Heart right ventricle (tissue), 16 donors: ENCODE data around the gene PTPRN2. TPM values are rescaled to one million over a fixed set of nuclear protein-coding genes. Genes with fewer than 3 reads are reported as not detected.

Experiments
- ATAC-seq, 8 donors: fragments of 200-7000 bp; cut with Tn5 transposase; one replicate each; pipeline ENCODE4 v1.9.1; 2020; ENCODE audit warnings: mild to moderate bottlenecking in 8 of 8, moderate library complexity in 8 of 8, moderate number of reproducible peaks in 1 of 8
- DNase-seq, 2 donors: peaks; one replicate each; pipeline ENCODE4 v3.0.0-alpha.2; 2020
- H3K27ac ChIP-seq, 10 donors: fragments of 200-600 bp; sonication (generic) in 2 of 10; one replicate each; pipeline versions ENCODE4 v1.5.0 to v1.8.0; 2020 to 2022; ENCODE audit warnings: mild to moderate bottlenecking in 3 of 10
- H3K27me3 ChIP-seq, 7 donors: fragments of 200-600 bp; one replicate each; pipeline ENCODE4 v1.8.0; 2021 to 2022; ENCODE audit warnings: mild to moderate bottlenecking in 2 of 7
- H3K36me3 ChIP-seq, 9 donors: fragments of 200-600 bp; sonication (generic) in 1 of 9; one replicate each; pipeline versions ENCODE4 v1.5.0 to v1.8.0; 2020 to 2022; ENCODE audit warnings: mild to moderate bottlenecking in 2 of 9
- H3K4me1 ChIP-seq, 9 donors: fragments of 200-600 bp; sonication (generic) in 1 of 9; one replicate each; pipeline versions ENCODE4 v1.5.0 to v1.8.0; 2020 to 2022; ENCODE audit warnings: mild to moderate bottlenecking in 4 of 9
- H3K4me3 ChIP-seq, 10 donors: fragments of 200-600 bp; sonication (generic) in 2 of 10; one replicate each; pipeline versions ENCODE4 v1.5.0 to v1.8.0; 2020 to 2022; ENCODE audit warnings: mild to moderate bottlenecking in 7 of 10, moderate library complexity in 2 of 10
- H3K9me3 ChIP-seq, 11 donors: fragments of 200-600 bp in 10 of 11; sonication (generic) in 2 of 11; one replicate each; pipeline versions ENCODE4 v1.5.0 to v1.8.0; 2013 to 2022; ENCODE audit warnings: mild to moderate bottlenecking in 2 of 11, control low read depth in 1 of 11, moderate library complexity in 1 of 11
- CTCF ChIP-seq, 9 donors: fragments of 200-600 bp; sonication (generic) in 2 of 9; IDR thresholded peaks; one replicate each; pipeline versions ENCODE4 v1.5.0 to v1.8.0; 2021 to 2022; ENCODE audit warnings: antibody characterized with exemption in 9 of 9, mild to moderate bottlenecking in 5 of 9, moderate library complexity in 1 of 9
- WGBS, 2 donors: extraction: QIAGEN DNeasy Blood & Tissue Kit; methylation state at CpG; one replicate each; pipeline ENCODE4 v1.1.7; 2013; ENCODE audit warnings: inconsistent platforms in 1 of 2; 5-methylcytosine and 5-hydroxymethylcytosine counted together
- intact Hi-C, 10 donors: fragments of 100-400 bp; cut with DNase I; formaldehyde crosslinking; loops; one replicate each; pipeline versions ENCODE4 v1.11.1 to v1.14.2; 2022
- polyA plus RNA-seq, 2 donors: library from polyadenylated mRNA; stranded (reverse); fragments of 200-250 nt; gene quantifications; one replicate each; pipeline ENCODE4 v1.2.3, GENCODE V29; 2013
- total RNA-seq, 10 donors: library from RNA; stranded (reverse); fragmentation: NEBNext Ultra II Directional in 3 of 10; extraction: Animal tissue kit (Norgen Biotek cat#: 25700) in 3 of 10; gene quantifications; one replicate each; pipeline versions ENCODE4 v1.2.1 to v1.2.4, GENCODE V29; 2021 to 2023
- donor health status: Arrhythmogenic right ventricular cardiomyopathy.
- donor health status: ischemic (EF 13 %, LVEDD 7.1; RV severe dilation, severe dysfunction).
- donor health status: healthy with polysubstance abuse.
- donor health status: DM: no; HTN: yes; CAD: no.
- donor health status: DM: no; HTN: no; CAD: no.
- donor health status: ischemic (EF 25% LVEDD 6.9; RV normal size, moderate dysfunction).
- donor health status: ischemic (EF 25% LVEDD 5.7; RV mildly dilated, moderate dysfunction).
- donor health status: healthy.
- donor health status: DM: yes; HTN: yes; CAD: no.
- donor health status: Ischemic cardiomyopathy.
- donor health status: ischemic (EF 35%, LVEDD 5.7; RV mildly dilated, moderate dysfunction).
- donor health status: nonischemic (EF 11% LVEDD 7.7; RV severe dilation, severe dysfunction).
- donor health status: DM: yes; HTN: yes; CAD: no.
- donor health status: PGD.
- donor health status: ischemic (EF 29% LVEDD 5.4; RV normal size, mild dysfunction).
- donor health status: nonischemic (EF 23%, LVEDD 6.1; RV moderate dilation, normal function).

Gene PTPRN2
- total and polyA plus RNA-seq, 12 donors, result 0.82 to 1.8 (median 1.3) TPM

- 81 to 84% methylated on average over 27 of the region's 27 CpGs for WGBS, 2 donors
- H3K27me3 ChIP-seq, result peaks cover 0 to 6% (median 3%) of the 10 kb centered on the region in 7 donors
- H3K9me3 ChIP-seq, result peaks cover 0 to 8% (median 0%) of the 10 kb centered on the region in 11 donors
- H3K27ac ChIP-seq, result no peak overlapping the region
- H3K4me1 ChIP-seq, result no peaks in the 10 kb centered on the region
- no peaks in the 10 kb centered on the region for H3K36me3 ChIP-seq
- ATAC-seq (no peak), DNase-seq (no peak)
- no peak for TF ChIP-seq CTCF (IDR thresholded peaks at IDR 0.05)
- H3K4me3 ChIP-seq, result no peak overlapping the region
- intact Hi-C loops, result no loop called here
These were observed 326.0 kb downstream of the PTPRN2 start for GRCh38 chr7:158261362-158262235.

- DNase-seq (no peak), ATAC-seq (no peak)
- Histone ChIP-seq H3K4me1 (no peaks in the 10 kb centered on the region), H3K27ac (no peak overlapping the region), H3K9me3 (peaks cover 0 to 8% (median 0%) of the 10 kb centered on the region in 11 donors), H3K4me3 (no peak overlapping the region), H3K36me3 (no peaks in the 10 kb centered on the region), H3K27me3 (peaks cover 0 to 6% (median 3%) of the 10 kb centered on the region in 7 donors)
- intact Hi-C loops, result no loop called here
- 86 to 89% methylated on average over 20 of the region's 20 CpGs for WGBS, 2 donors
- TF ChIP-seq CTCF (IDR thresholded peaks at IDR 0.05), result no peak
These were observed 326.9 kb downstream of the PTPRN2 start for GRCh38 chr7:158260567-158261361.

GRCh38 chr7:158259671-158260418, 327.8 kb downstream of the PTPRN2 start:
- Histone ChIP-seq H3K36me3 (no peaks in the 10 kb centered on the region), H3K4me1 (no peaks in the 10 kb centered on the region), H3K9me3 (peaks cover 0 to 8% (median 0%) of the 10 kb centered on the region in 11 donors), H3K27ac (no peak overlapping the region), H3K4me3 (no peak overlapping the region), H3K27me3 (peaks cover 0 to 6% (median 0%) of the 10 kb centered on the region in 7 donors)
- no peak for TF ChIP-seq CTCF (IDR thresholded peaks at IDR 0.05)
- WGBS, 2 donors, result 80 to 84% methylated on average over 12 of the region's 12 CpGs
- DNase-seq (no peak), ATAC-seq (no peak)
- intact Hi-C loops, result no loop called here

- ATAC-seq (no peak), DNase-seq (no peak)
- Histone ChIP-seq H3K4me1 (no peaks in the 10 kb centered on the region), H3K4me3 (no peak overlapping the region), H3K9me3 (peaks cover 0 to 8% (median 0%) of the 10 kb centered on the region in 11 donors), H3K27ac (no peak overlapping the region), H3K36me3 (no peaks in the 10 kb centered on the region), H3K27me3 (peaks cover 0 to 6% (median 0%) of the 10 kb centered on the region in 7 donors)
- no peak for TF ChIP-seq CTCF (IDR thresholded peaks at IDR 0.05)
- 89 to 94% methylated on average over 10 of the region's 10 CpGs for WGBS, 2 donors
- intact Hi-C loops, result no loop called here
These were observed 328.5 kb downstream of the PTPRN2 start for GRCh38 chr7:158259141-158259540.
